Glutamatergic neuron (in vitro differentiated cells): Measurements from ENCODE around the gene CLDN3. TPM values are rescaled to one million over a fixed set of nuclear protein-coding genes. Genes with fewer than 3 reads are reported as not detected.

Experiments used
- DNase-seq: peaks from one replicate; pipeline ENCODE4 v3.0.0; 2022
- H3K27ac Mint-ChIP-seq: one replicate; pipeline ENCODE4 v1.8.0; 2020; ENCODE audit warnings: mild to moderate bottlenecking, mixed read lengths, inconsistent platforms; ENCODE audit not compliant: unreplicated experiment
- H3K27me3 Mint-ChIP-seq: one replicate; pipeline ENCODE4 v1.8.0; 2020; ENCODE audit warnings: mild to moderate bottlenecking, moderate library complexity, mixed read lengths, inconsistent platforms; ENCODE audit not compliant: unreplicated experiment
- H3K36me3 Mint-ChIP-seq: one replicate; pipeline ENCODE4 v1.8.0; 2020; ENCODE audit warnings: mild to moderate bottlenecking, mixed read lengths, inconsistent platforms; ENCODE audit not compliant: unreplicated experiment
- H3K4me1 Mint-ChIP-seq: one replicate; pipeline ENCODE4 v1.8.0; 2020; ENCODE audit warnings: mild to moderate bottlenecking, low read depth, mixed read lengths, inconsistent platforms; ENCODE audit not compliant: unreplicated experiment
- H3K4me3 Mint-ChIP-seq: one replicate; pipeline ENCODE4 v1.8.0; 2020; ENCODE audit warnings: mild to moderate bottlenecking, mixed read lengths, inconsistent platforms; ENCODE audit not compliant: unreplicated experiment
- H3K9me3 Mint-ChIP-seq: one replicate; pipeline ENCODE4 v1.8.0; 2020; ENCODE audit warnings: mild to moderate bottlenecking, moderate library complexity, mixed read lengths, inconsistent platforms; ENCODE audit not compliant: unreplicated experiment
- total RNA-seq: library from RNA; stranded (reverse); fragmentation: NEBNext Ultra II Directional; extraction: Animal tissue kit (Norgen Biotek cat#: 25700); gene quantifications from one replicate; pipeline ENCODE4 v1.2.1, GENCODE V29; 2021; ENCODE audit not compliant: unreplicated experiment
- TF ChIP-seq, protein P1 (sequence below): fragments of 200-600 bp; sonication (generic); IDR thresholded peaks from one replicate; pipeline ENCODE4 v1.5.0; 2021; ENCODE audit not compliant: partially characterized antibody, unreplicated experiment

CLDN3 gene
- total RNA-seq, 1 donor from 2014 or later: not detected

DNA sequence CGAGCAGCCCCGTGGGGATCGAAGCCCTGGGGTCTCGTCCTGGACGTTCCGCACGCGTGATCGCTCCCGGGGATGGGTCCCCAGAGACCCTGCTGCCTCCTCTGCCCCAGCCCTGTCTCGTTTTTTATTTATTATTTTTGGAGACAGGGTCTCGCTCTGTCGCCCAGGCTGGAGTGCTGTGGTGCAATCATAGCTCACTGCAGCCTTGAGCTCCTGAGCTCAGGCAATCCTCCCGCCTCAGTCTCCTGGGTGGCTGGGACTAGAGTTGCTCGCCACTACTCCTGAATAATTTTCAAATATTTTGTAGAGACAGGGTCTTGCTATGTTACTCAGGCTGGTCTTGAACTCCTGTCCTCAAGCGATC lies 50.3 kb downstream of the CLDN3 start:
- H3K36me3 Mint-ChIP-seq: no peaks in the 10 kb centered on the region
- H3K27me3 Mint-ChIP-seq: peaks cover 9% of the 10 kb centered on the region
- H3K27ac Mint-ChIP-seq: peak overlapping the region; percentile 70
- H3K9me3 Mint-ChIP-seq: peaks cover 4% of the 10 kb centered on the region
- no peak for DNase-seq
- peaks cover 7% of the 10 kb centered on the region for H3K4me1 Mint-ChIP-seq
- TF ChIP-seq, protein P1, sequence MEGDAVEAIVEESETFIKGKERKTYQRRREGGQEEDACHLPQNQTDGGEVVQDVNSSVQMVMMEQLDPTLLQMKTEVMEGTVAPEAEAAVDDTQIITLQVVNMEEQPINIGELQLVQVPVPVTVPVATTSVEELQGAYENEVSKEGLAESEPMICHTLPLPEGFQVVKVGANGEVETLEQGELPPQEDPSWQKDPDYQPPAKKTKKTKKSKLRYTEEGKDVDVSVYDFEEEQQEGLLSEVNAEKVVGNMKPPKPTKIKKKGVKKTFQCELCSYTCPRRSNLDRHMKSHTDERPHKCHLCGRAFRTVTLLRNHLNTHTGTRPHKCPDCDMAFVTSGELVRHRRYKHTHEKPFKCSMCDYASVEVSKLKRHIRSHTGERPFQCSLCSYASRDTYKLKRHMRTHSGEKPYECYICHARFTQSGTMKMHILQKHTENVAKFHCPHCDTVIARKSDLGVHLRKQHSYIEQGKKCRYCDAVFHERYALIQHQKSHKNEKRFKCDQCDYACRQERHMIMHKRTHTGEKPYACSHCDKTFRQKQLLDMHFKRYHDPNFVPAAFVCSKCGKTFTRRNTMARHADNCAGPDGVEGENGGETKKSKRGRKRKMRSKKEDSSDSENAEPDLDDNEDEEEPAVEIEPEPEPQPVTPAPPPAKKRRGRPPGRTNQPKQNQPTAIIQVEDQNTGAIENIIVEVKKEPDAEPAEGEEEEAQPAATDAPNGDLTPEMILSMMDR: no peak
- H3K4me3 Mint-ChIP-seq: peak overlapping the region; percentile 84

Other genes with a start within 250 kb of the CLDN3 start
- gene BAZ1B, start 248.0 kb downstream of the CLDN3 start, total RNA-seq: 108 TPM
- gene BCL7B, start 212.6 kb downstream of the CLDN3 start, total RNA-seq: 34.0 TPM
- 23.8 TPM for gene TBL2, start 191.7 kb downstream of the CLDN3 start, total RNA-seq
- 0.86 TPM for gene MLXIPL, start 145.7 kb downstream of the CLDN3 start, total RNA-seq
- 17.2 TPM for gene VPS37D, start 102.4 kb downstream of the CLDN3 start, total RNA-seq
- gene DNAJC30, start 86.8 kb downstream of the CLDN3 start, total RNA-seq: 8.4 TPM
- gene BUD23, start 86.7 kb downstream of the CLDN3 start, total RNA-seq: 42.6 TPM
- 119 TPM for gene STX1A, start 50.6 kb downstream of the CLDN3 start, total RNA-seq
- 13.9 TPM for gene ABHD11, start 31.5 kb downstream of the CLDN3 start, total RNA-seq
- gene CLDN4, start 60.7 kb upstream of the CLDN3 start, total RNA-seq: 0.54 TPM
- gene METTL27, start 72.2 kb upstream of the CLDN3 start, total RNA-seq: 2.9 TPM
- not detected for gene TMEM270, start 90.9 kb upstream of the CLDN3 start, total RNA-seq